ENCODE data around the gene ANKHD1. TPM values are rescaled to one million over a fixed set of nuclear protein-coding genes. Genes with fewer than 3 reads are reported as not detected.
"Not testable (repeated sequence)": the region's sequence is repeated elsewhere in the genome, so short reads cannot be mapped to it uniquely, and the experiment has no call there.

The ANKHD1 gene
- total RNA-seq, 2 donors from 2014 or later: 114 to 131 TPM

DNA sequence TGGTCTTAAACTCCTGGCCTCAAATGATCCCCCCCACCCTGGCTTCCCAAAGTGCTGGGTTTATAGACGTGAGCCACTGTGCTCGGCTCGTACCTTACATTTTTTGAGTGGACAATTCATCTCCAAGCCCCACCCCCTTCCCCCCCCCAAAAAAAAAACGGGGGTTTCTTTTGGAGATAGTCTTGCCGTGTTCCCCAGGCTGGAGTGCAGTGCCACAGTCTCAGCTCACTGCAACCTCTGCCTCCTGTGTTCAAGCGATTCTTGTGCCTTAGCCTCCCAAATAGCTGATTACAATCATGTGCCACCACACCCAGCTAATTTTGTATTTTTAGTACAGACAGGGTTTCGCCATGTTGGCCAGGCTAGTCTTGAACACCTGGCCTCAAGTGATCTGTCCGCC, 31.3 kb downstream of the ANKHD1 start:
- 83 to 86% methylated on average over 8 of the region's 8 CpGs for WGBS, 2 donors
- Histone ChIP-seq H3K4me3 (no peak overlapping the region), H3K9me3 (no peaks in the 10 kb centered on the region), H3K4me1 (peaks cover 17% of the 10 kb centered on the region), H3K27me3 (no peaks in the 10 kb centered on the region), H3K36me3 (replicated peaks in 1 of 2; ENCODE audit: insufficient read depth in 1 of 2, low read depth in 2 of 2) (peaks cover 0 to 5% of the 10 kb centered on the region in 2 donors), H3K27ac (no peak overlapping the region)
- intact Hi-C loops (cut with DNase I): no loop called here
- ATAC-seq: no peak
- TF ChIP-seq, protein P1, sequence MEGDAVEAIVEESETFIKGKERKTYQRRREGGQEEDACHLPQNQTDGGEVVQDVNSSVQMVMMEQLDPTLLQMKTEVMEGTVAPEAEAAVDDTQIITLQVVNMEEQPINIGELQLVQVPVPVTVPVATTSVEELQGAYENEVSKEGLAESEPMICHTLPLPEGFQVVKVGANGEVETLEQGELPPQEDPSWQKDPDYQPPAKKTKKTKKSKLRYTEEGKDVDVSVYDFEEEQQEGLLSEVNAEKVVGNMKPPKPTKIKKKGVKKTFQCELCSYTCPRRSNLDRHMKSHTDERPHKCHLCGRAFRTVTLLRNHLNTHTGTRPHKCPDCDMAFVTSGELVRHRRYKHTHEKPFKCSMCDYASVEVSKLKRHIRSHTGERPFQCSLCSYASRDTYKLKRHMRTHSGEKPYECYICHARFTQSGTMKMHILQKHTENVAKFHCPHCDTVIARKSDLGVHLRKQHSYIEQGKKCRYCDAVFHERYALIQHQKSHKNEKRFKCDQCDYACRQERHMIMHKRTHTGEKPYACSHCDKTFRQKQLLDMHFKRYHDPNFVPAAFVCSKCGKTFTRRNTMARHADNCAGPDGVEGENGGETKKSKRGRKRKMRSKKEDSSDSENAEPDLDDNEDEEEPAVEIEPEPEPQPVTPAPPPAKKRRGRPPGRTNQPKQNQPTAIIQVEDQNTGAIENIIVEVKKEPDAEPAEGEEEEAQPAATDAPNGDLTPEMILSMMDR (IDR thresholded peaks at IDR 0.05): no peak
- TF ChIP-seq POLR2A (IDR thresholded peaks at IDR 0.05): no peak
- DNase-seq: no peak

DNA sequence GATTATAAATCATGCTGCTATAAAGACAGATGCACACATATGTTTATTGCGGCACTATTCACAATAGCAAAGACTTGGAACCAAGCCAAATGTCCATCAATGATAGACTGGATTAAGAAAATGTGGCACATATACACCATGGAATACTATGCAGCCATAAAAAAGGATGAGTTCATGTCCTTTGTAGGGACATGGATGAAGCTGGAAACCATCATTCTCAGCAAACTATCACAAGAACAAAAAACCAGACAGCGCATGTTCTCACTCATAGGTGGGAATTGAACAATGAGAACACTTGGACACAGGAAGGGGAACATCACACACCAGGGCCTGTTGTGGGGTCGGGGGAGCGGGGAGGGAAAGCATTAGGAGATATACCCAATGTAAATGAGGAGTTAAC, 55.7 kb downstream of the ANKHD1 start:
- H3K36me3 ChIP-seq (replicated peaks in 1 of 2; ENCODE audit: insufficient read depth in 1 of 2, low read depth in 2 of 2); ATAC-seq; H3K9me3 ChIP-seq; H3K27me3 ChIP-seq; H3K27ac ChIP-seq; H3K4me1 ChIP-seq; intact Hi-C loops (cut with DNase I); DNase-seq; H3K4me3 ChIP-seq: not testable (repeated sequence)
- 92 to 98% methylated on average over 4 of the region's 4 CpGs for WGBS, 2 donors

DNA sequence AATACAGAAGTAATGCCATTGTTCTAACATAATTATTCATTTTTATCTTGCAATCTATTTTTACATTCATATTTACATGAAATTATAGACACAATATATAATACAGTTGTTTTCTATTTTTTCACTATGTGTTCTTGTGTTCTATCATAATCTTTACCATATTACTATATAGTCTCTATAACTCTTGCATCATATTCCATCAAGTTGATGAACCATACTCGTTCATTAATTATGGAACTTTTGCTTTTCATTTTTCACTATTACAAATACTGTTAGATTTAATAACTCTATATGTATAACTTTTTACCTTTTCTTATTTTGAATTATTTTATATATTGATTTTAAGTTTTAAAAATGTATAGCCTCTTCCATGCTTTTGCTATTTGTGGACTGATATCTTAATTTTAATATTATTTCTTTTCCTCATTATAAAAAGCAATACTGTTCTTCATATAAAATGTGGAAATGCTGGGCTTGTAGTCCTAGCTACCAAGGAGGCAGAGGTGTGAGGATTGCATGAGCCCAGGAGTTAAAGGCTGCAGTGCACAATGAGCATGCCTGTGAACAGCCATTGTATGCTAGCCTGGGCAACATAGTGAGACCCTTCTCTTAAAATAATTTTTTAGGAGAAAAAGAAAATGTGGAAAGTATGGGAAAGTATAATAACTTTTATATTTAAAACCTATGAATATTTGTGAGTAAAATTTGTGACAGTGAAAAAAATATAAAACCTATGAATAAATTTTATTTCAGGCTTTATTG, 65.5 kb downstream of the ANKHD1 start:
- H3K4me3 ChIP-seq: no peak overlapping the region
- peaks cover 10% of the 10 kb centered on the region for H3K4me1 ChIP-seq
- intact Hi-C loops (cut with DNase I): no loop called here
- TF ChIP-seq POLR2A (IDR thresholded peaks at IDR 0.05): no peak
- TF ChIP-seq, protein P1 (IDR thresholded peaks at IDR 0.05): no peak
- H3K27ac ChIP-seq: no peak overlapping the region
- no peak for ATAC-seq
- no peaks in the 10 kb centered on the region for H3K9me3 ChIP-seq
- no peaks in the 10 kb centered on the region for H3K27me3 ChIP-seq
- WGBS, 2 donors: 96 to 98% methylated on average over 1 of the region's 1 CpG
- no peak for DNase-seq
- H3K36me3 ChIP-seq (replicated peaks in 1 of 2; ENCODE audit: insufficient read depth in 1 of 2, low read depth in 2 of 2): peaks cover 0 to 2% of the 10 kb centered on the region in 2 donors

DNA sequence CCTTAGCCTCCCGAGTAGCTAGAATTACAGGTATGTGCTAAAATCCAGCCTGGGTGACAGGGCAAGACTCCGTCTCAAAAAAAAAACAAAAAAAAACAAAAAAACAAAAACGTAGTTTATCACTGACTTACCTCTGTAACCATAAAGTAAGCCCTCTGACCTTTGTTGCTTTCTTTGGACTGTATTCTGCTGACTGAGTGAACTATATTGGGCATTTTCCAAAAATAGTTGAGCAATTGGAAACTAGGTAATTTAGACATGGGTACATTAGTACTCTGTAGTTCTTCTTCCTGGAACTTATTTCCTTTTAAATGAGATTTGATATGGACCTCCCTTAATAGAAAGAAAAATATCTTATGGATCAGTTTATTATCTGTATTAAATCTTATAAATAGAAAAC, 66.6 kb downstream of the ANKHD1 start:
- no peak for DNase-seq
- 35 to 37% methylated on average over 3 of the region's 3 CpGs for WGBS, 2 donors
- Histone ChIP-seq H3K27me3 (no peaks in the 10 kb centered on the region), H3K9me3 (no peaks in the 10 kb centered on the region), H3K27ac (peak overlapping the region in 2 of 4 donors; percentile 30 to 48), H3K4me3 (no peak overlapping the region), H3K4me1 (peaks cover 10% of the 10 kb centered on the region), H3K36me3 (replicated peaks in 1 of 2; ENCODE audit: insufficient read depth in 1 of 2, low read depth in 2 of 2) (peaks cover 0 to 2% of the 10 kb centered on the region in 2 donors)
- ATAC-seq: peak; percentile 83
- intact Hi-C loops (cut with DNase I): no loop called here
- TF ChIP-seq, protein P1 (IDR thresholded peaks at IDR 0.05): no peak
- no peak for TF ChIP-seq POLR2A (IDR thresholded peaks at IDR 0.05)

DNA sequence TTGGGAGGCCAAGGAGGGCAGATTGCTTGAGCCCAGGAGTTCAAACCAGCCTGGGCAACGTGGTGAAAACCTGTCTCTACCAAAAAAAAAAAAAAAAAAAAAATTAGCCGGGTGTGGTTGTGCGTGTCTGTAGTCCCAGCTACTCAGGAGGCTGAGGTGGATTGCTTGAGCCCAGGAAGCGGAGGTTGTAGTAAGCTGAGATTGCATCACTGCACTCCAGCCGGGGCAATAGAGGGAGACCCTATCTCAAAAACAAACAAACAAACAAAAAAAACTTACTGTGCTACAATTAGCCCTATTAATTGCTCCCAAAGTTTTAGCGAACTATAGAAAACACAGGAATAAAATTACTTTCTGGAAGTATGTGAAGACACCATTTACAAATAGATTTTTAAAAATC, 67.6 kb downstream of the ANKHD1 start:
- DNase-seq: no peak
- no peak for TF ChIP-seq POLR2A (IDR thresholded peaks at IDR 0.05)
- TF ChIP-seq, protein P1 (IDR thresholded peaks at IDR 0.05): no peak
- 77 to 85% methylated on average over 6 of the region's 6 CpGs for WGBS, 2 donors

More for the DNA sequence above, 67.6 kb downstream of the ANKHD1 start:
- no peaks in the 10 kb centered on the region for H3K27me3 ChIP-seq
- peaks cover 10% of the 10 kb centered on the region for H3K4me1 ChIP-seq
- H3K4me3 ChIP-seq: no peak overlapping the region
- intact Hi-C loops (cut with DNase I): no loop called here
- H3K9me3 ChIP-seq: no peaks in the 10 kb centered on the region
- ATAC-seq: no peak
- H3K36me3 ChIP-seq (replicated peaks in 1 of 2; ENCODE audit: insufficient read depth in 1 of 2, low read depth in 2 of 2): peaks cover 0 to 2% of the 10 kb centered on the region in 2 donors
- H3K27ac ChIP-seq: no peak overlapping the region
